HK-2 (cell line): ENCODE measurements around the gene USH1C.
A peak's percentile ranks its signal among the peaks of the same experiment; 100 is the strongest.

Experiments
- DNase-seq: peaks from one replicate; pipeline ENCODE4 v3.0.0-alpha.2; 2018; ENCODE audit not compliant: unreplicated experiment

The USH1C gene

GRCh38 chr11:17547051-17547577, 2.9 kb upstream of the USH1C start, which contains the start of gene OTOG:
TSS of gene OTOG (plus strand) at chr11:17547259. CDS start at chr11:17547373, 114 bp downstream.
- no peak for DNase-seq

- no peak for DNase-seq
Observed at GRCh38 chr11:17546240-17546639, 2.0 kb upstream of the USH1C start.

- DNase-seq, result no peak
Observed at GRCh38 chr11:17543574-17544180, 539 bp downstream of the USH1C start.

- no peak for DNase-seq
Observed at GRCh38 chr11:17543041-17543440, 1.2 kb downstream of the USH1C start.

- DNase-seq, result no peak
Observed at GRCh38 chr11:17542249-17542648, 2.0 kb downstream of the USH1C start.

GRCh38 chr11:17541330-17541885, 2.8 kb downstream of the USH1C start:
- no peak for DNase-seq

- DNase-seq, result no peak
Observed at GRCh38 chr11:17540807-17541206, 3.4 kb downstream of the USH1C start.

GRCh38 chr11:17538731-17539130, 5.5 kb downstream of the USH1C start:
- DNase-seq, result no peak

GRCh38 chr11:17538054-17538453, 6.2 kb downstream of the USH1C start:
- DNase-seq, result no peak

GRCh38 chr11:17537261-17537660, 7.0 kb downstream of the USH1C start:
- DNase-seq, result no peak

GRCh38 chr11:17535488-17535887, 8.7 kb downstream of the USH1C start:
- DNase-seq, result no peak

GRCh38 chr11:17533778-17534415, 10.3 kb downstream of the USH1C start:
- DNase-seq, result no peak

- DNase-seq, result no peak
Observed at GRCh38 chr11:17533341-17533740, 10.9 kb downstream of the USH1C start.

- no peak for DNase-seq
Observed at GRCh38 chr11:17532784-17533183, 11.4 kb downstream of the USH1C start.

GRCh38 chr11:17531636-17532113, 12.5 kb downstream of the USH1C start:
- no peak for DNase-seq

GRCh38 chr11:17531071-17531600, 13.1 kb downstream of the USH1C start:
- no peak for DNase-seq

- DNase-seq, result no peak
Observed at GRCh38 chr11:17529844-17530185, 14.4 kb downstream of the USH1C start.

GRCh38 chr11:17528906-17529843, 15.0 kb downstream of the USH1C start:
- no peak for DNase-seq

GRCh38 chr11:17528181-17528691, 16.0 kb downstream of the USH1C start:
- DNase-seq, result peak; percentile 38

- no peak for DNase-seq
Observed at GRCh38 chr11:17527628-17527995, 16.6 kb downstream of the USH1C start.

GRCh38 chr11:17526931-17527627, 17.1 kb downstream of the USH1C start:
- no peak for DNase-seq
